CD4-positive, CD25-positive, alpha-beta regulatory T cell (primary cell): Measurements from ENCODE around the gene KLB. TPM values are rescaled to one million over a fixed set of nuclear protein-coding genes. Genes with fewer than 3 reads are reported as not detected.

Experiments
- ATAC-seq, 2 donors: fragments of 150-1000 bp; cut with Tn5 transposase; one replicate each; pipeline ENCODE4 v1.10.0; 2021; ENCODE audit warnings: low read depth in 2 of 2, moderate number of reproducible peaks in 2 of 2, moderate library complexity in 1 of 2
- DNase-seq, 3 donors: peaks; one replicate each; pipeline versions ENCODE4 v3.0.0 to v3.0.0-alpha.2; 2012 to 2022; ENCODE audit warnings: mixed read lengths in 1 of 3
- H3K27ac ChIP-seq: one replicate; pipeline ENCODE4 v1.7.0; 2013; ENCODE audit warnings: mild to moderate bottlenecking, low read length; ENCODE audit not compliant: insufficient read depth, poor library complexity, severe bottlenecking
- H3K27me3 ChIP-seq: one replicate; pipeline ENCODE4 v1.7.0; 2013; ENCODE audit warnings: low read length; ENCODE audit not compliant: control insufficient read depth, insufficient read depth
- H3K36me3 ChIP-seq: one replicate; pipeline ENCODE4 v1.7.0; 2013; ENCODE audit warnings: mild to moderate bottlenecking, low read length, moderate library complexity; ENCODE audit not compliant: control insufficient read depth, insufficient read depth
- H3K4me1 ChIP-seq: 2 replicates; pipeline ENCODE4 v1.7.0; 2013; ENCODE audit warnings: mild to moderate bottlenecking, low read length; ENCODE audit not compliant: insufficient read depth, control insufficient read depth, poor library complexity, severe bottlenecking
- H3K4me3 ChIP-seq: one replicate; pipeline ENCODE4 v1.7.0; 2013; ENCODE audit warnings: low read depth, mild to moderate bottlenecking, low read length, moderate library complexity
- H3K9me3 ChIP-seq, 2 experiments: 1 replicate in 1 of 2; 2 replicates in 1 of 2; pipeline ENCODE4 v1.7.0; 2013; ENCODE audit warnings: low read length in 2 of 2, mild to moderate bottlenecking in 1 of 2, moderate library complexity in 1 of 2; ENCODE audit not compliant: control insufficient read depth in 2 of 2
- H3K27ac Mint-ChIP-seq, 3 donors: one replicate each; pipeline ENCODE4 v1.8.0; 2020 to 2022; ENCODE audit warnings: mild to moderate bottlenecking in 3 of 3, mixed read lengths in 3 of 3, moderate library complexity in 2 of 3
- H3K27me3 Mint-ChIP-seq: one replicate; pipeline ENCODE4 v1.8.0; 2022; ENCODE audit warnings: mild to moderate bottlenecking, mixed read lengths
- H3K36me3 Mint-ChIP-seq: one replicate; pipeline ENCODE4 v1.8.0; 2020; ENCODE audit warnings: mixed read lengths
- H3K4me1 Mint-ChIP-seq, 4 donors: one replicate each; pipeline ENCODE4 v1.8.0; 2020 to 2022; ENCODE audit warnings: mixed read lengths in 4 of 4, mild to moderate bottlenecking in 1 of 4
- H3K4me3 Mint-ChIP-seq, 4 donors: one replicate each; pipeline ENCODE4 v1.8.0; 2020 to 2022; ENCODE audit warnings: mild to moderate bottlenecking in 4 of 4, mixed read lengths in 4 of 4, moderate library complexity in 3 of 4
- H3K9me3 Mint-ChIP-seq, 7 donors: one replicate each; pipeline ENCODE4 v1.8.0; 2020 to 2022; ENCODE audit warnings: mixed read lengths in 7 of 7, mild to moderate bottlenecking in 3 of 7, moderate library complexity in 2 of 7
- polyA plus RNA-seq, 4 donors: library from polyadenylated mRNA; unstranded; fragments of 300-500 nt; fragmentation: Illumina TruSeq; gene quantifications; one replicate each; pipeline ENCODE4 v1.2.3, GENCODE V29; 2021
- total RNA-seq: library from RNA; stranded (reverse); gene quantifications from one replicate; pipeline ENCODE4 v1.2.3, GENCODE V29; 2022

Gene KLB
- total and polyA plus RNA-seq, 5 donors from 2014 or later, result 0.06 to 0.07 TPM; not detected in 3

- no peaks in the 10 kb centered on the region for H3K4me1 ChIP-seq
- ATAC-seq, result no peak
- H3K9me3 Mint-ChIP-seq, result no peaks in the 10 kb centered on the region
- H3K27me3 ChIP-seq, result no peaks in the 10 kb centered on the region
- H3K27ac ChIP-seq, result no peak overlapping the region
- no peak for DNase-seq
- H3K4me1 Mint-ChIP-seq, result no peaks in the 10 kb centered on the region
- H3K27me3 Mint-ChIP-seq, result no peaks in the 10 kb centered on the region
- no peaks in the 10 kb centered on the region for H3K36me3 ChIP-seq
- H3K4me3 Mint-ChIP-seq, result no peak overlapping the region
- no peak overlapping the region for H3K27ac Mint-ChIP-seq
- H3K4me3 ChIP-seq, result no peak overlapping the region
- no peaks in the 10 kb centered on the region for H3K36me3 Mint-ChIP-seq
- H3K9me3 ChIP-seq, result no peaks in the 10 kb centered on the region
Measured at GRCh38 chr4:39490322-39490721, 83.6 kb downstream of the KLB start.

- DNase-seq (no peak), ATAC-seq (no peak)
- no peaks in the 10 kb centered on the region for H3K9me3 ChIP-seq
- no peak overlapping the region for H3K27ac ChIP-seq
- Mint-ChIP-seq H3K4me3 (no peak overlapping the region), H3K36me3 (peaks cover 3% of the 10 kb centered on the region), H3K4me1 (no peaks in the 10 kb centered on the region), H3K9me3 (no peaks in the 10 kb centered on the region), H3K27me3 (no peaks in the 10 kb centered on the region), H3K27ac (no peak overlapping the region)
- no peaks in the 10 kb centered on the region for H3K4me1 ChIP-seq
- no peak overlapping the region for H3K4me3 ChIP-seq
- no peaks in the 10 kb centered on the region for H3K36me3 ChIP-seq
- no peaks in the 10 kb centered on the region for H3K27me3 ChIP-seq
Measured at GRCh38 chr4:39494354-39494753, 87.6 kb downstream of the KLB start.

GRCh38 chr4:39495446-39496213 is 88.9 kb downstream of the KLB start:
- DNase-seq (no peak), ATAC-seq (no peak)
- Mint-ChIP-seq H3K4me3 (no peak overlapping the region), H3K4me1 (no peaks in the 10 kb centered on the region), H3K27ac (no peak overlapping the region), H3K9me3 (no peaks in the 10 kb centered on the region), H3K27me3 (no peaks in the 10 kb centered on the region), H3K36me3 (peaks cover 8% of the 10 kb centered on the region)
- Histone ChIP-seq H3K9me3 (no peaks in the 10 kb centered on the region), H3K27me3 (no peaks in the 10 kb centered on the region), H3K36me3 (peaks cover 4% of the 10 kb centered on the region), H3K4me3 (no peak overlapping the region), H3K4me1 (no peaks in the 10 kb centered on the region), H3K27ac (no peak overlapping the region)

GRCh38 chr4:39497909-39498726 is 91.4 kb downstream of the KLB start:
- ATAC-seq, result no peak
- Histone ChIP-seq H3K27me3 (no peaks in the 10 kb centered on the region), H3K4me1 (no peaks in the 10 kb centered on the region), H3K27ac (no peak overlapping the region), H3K4me3 (no peak overlapping the region), H3K9me3 (no peaks in the 10 kb centered on the region), H3K36me3 (peaks cover 15% of the 10 kb centered on the region)
- H3K9me3 Mint-ChIP-seq, result no peaks in the 10 kb centered on the region
- no peak for DNase-seq
- no peaks in the 10 kb centered on the region for H3K4me1 Mint-ChIP-seq
- no peaks in the 10 kb centered on the region for H3K27me3 Mint-ChIP-seq
- H3K27ac Mint-ChIP-seq, result peak overlapping the region in 1 of 3 donors; percentile 66
- peaks cover 19% of the 10 kb centered on the region for H3K36me3 Mint-ChIP-seq
- no peak overlapping the region for H3K4me3 Mint-ChIP-seq

DNA sequence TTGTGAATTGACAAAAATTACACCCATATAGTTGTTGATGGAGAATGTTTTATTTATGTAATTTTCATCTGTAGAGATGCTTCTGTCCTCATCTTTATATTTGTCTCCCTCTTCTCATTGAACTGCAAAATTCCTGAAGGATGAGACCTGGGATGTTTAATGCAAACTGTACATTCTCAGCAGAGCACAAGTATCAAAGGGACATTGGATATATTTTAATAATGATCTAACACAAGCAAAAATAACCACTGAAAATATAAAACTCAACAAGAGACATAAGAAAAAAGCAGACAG is 91.9 kb downstream of the KLB start:
- Histone ChIP-seq H3K36me3 (peaks cover 20% of the 10 kb centered on the region), H3K4me3 (no peak overlapping the region), H3K9me3 (no peaks in the 10 kb centered on the region), H3K4me1 (no peaks in the 10 kb centered on the region), H3K27ac (no peak overlapping the region), H3K27me3 (no peaks in the 10 kb centered on the region)
- Mint-ChIP-seq H3K9me3 (no peaks in the 10 kb centered on the region), H3K4me3 (no peak overlapping the region), H3K27ac (peak overlapping the region in 1 of 3 donors; percentile 66), H3K27me3 (no peaks in the 10 kb centered on the region), H3K4me1 (no peaks in the 10 kb centered on the region), H3K36me3 (peaks cover 24% of the 10 kb centered on the region)
- DNase-seq (no peak), ATAC-seq (no peak)

Other genes starting within 250 kb of the KLB start
- gene WDR19, start 224.4 kb upstream of the KLB start, total RNA-seq, result 12.1 TPM
- gene WDR19, start 224.4 kb upstream of the KLB start, polyA plus RNA-seq, result 1 to 10 TPM; 1.7 to 2.7 (median 2.6) TPM
- gene RFC1, start 40.6 kb upstream of the KLB start, total RNA-seq, result 87.1 TPM
- 10 to 100 TPM; 27.3 to 33.9 (median 31.1) TPM for gene RFC1, start 40.6 kb upstream of the KLB start, polyA plus RNA-seq
- 1,902 TPM for gene RPL9, start 52.0 kb downstream of the KLB start, total RNA-seq
- 1,000 to 10,000 TPM; 1,739 to 2,644 (median 2,251) TPM for gene RPL9, start 52.0 kb downstream of the KLB start, polyA plus RNA-seq
- 12.2 TPM for gene LIAS, start 52.1 kb downstream of the KLB start, total RNA-seq
- 10 to 100 TPM; 10.6 to 13.6 (median 12.2) TPM for gene LIAS, start 52.1 kb downstream of the KLB start, polyA plus RNA-seq
- 6.7 TPM for gene UGDH, start 120.5 kb downstream of the KLB start, total RNA-seq
- gene UGDH, start 120.5 kb downstream of the KLB start, polyA plus RNA-seq, result 10 to 100 TPM; 15.6 to 23.1 (median 19.5) TPM
- gene SMIM14, start 231.9 kb downstream of the KLB start, total RNA-seq, result 5.2 TPM
- 10 to 100 TPM; 19.4 to 28.6 (median 22.6) TPM for gene SMIM14, start 231.9 kb downstream of the KLB start, polyA plus RNA-seq